Measurements from ENCODE around the gene ALOXE3.

- TF ChIP-seq CTCF (IDR thresholded peaks at IDR 0.05), result peak; percentile 49 to 82 (median 77)
- no peak for TF ChIP-seq POLR2A (IDR thresholded peaks at IDR 0.05)
Observed at GRCh38 chr17:8057691-8058114, 60.6 kb downstream of the ALOXE3 start.
